NK-92 (cell line): ENCODE data around the gene TALDO1.
"Not testable (repeated sequence)": the region's sequence is repeated elsewhere in the genome, so short reads cannot be mapped to it uniquely, and the experiment has no call there.

Source experiments
- DNase-seq: peaks from one replicate; lab custom pipeline; 2025; ENCODE audit not compliant: unreplicated experiment; lab: John Stamatoyannopoulos, UW

Gene TALDO1

DNA sequence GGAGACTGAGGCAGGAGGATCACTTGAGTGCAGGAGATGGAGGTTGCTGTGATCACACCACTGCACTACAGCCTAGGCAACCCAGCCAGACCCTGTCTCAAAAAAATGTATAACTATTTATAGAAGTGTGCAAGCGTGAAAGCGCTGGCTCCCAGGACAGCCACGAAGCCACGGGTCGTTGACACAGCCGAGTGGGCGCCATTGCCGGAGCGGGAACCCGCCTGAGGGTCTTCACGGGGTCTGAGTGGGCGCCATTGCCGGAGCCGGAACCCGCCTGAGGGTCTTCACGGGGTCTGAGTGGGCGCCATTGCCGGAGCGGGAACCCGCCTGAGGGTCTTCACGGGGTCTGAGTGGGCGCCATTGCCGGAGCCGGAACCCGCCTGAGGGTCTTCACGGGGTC, 12.7 kb upstream of the TALDO1 start:
- not testable (repeated sequence) for DNase-seq

DNA sequence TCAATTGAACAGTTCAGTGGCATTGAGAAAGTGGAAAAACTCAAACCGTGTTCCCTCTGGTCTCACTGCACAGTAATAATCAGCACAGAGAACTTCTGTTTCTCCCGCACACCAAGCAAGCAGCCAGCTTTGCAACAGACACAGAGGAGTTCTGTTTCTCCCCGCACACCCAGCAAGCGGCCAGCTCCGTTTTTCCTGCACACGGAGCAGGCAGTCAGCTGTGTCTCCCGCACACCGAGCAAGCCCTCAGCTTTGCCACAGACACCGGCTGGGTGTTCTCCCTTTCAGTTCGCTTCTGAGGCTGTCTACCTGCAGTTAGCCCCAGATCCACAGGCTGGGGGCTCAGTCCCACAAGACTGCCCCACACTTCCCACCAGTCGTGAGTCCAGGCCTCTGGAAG, 9.9 kb upstream of the TALDO1 start:
- no peak for DNase-seq

DNA sequence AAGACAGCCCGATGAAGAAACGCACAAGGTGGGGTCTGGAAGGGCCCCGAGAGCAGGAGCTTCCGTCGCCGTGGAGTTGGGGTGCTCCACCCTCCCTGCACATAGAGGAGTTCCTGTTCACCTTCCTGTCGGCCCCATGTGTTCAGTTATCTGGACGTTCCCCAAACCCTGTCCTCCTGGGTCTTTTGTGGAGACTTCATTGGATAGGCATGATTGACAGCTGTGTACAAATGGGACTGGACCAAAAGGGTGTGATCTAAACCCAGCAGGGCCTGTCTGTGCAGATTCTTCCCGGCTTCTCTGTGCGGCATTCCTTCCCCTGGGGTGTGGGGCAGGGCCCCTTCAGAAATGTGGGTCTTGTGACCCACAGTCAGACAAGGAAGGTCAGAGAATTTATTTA, 9.4 kb upstream of the TALDO1 start:
- DNase-seq = not testable (repeated sequence)

DNA sequence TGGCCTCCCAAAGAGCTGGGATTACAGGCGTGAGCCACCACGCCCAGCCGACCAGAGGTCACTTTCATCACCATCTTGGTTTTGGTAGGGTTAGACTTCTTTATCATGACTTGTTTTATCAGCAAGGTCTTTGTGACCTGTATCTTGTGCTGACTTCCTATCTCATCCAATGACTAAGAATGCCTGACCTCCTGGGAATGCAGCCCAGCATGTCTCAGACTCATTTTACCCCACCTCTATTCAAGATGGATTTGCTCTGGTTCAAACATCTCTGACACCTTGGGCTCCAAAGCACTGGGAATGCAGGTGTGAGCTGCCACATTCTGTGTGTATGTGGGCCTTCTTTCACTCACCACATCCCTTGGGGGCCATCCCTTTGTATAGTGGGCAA, 5.1 kb upstream of the TALDO1 start:
- DNase-seq = no peak

DNA sequence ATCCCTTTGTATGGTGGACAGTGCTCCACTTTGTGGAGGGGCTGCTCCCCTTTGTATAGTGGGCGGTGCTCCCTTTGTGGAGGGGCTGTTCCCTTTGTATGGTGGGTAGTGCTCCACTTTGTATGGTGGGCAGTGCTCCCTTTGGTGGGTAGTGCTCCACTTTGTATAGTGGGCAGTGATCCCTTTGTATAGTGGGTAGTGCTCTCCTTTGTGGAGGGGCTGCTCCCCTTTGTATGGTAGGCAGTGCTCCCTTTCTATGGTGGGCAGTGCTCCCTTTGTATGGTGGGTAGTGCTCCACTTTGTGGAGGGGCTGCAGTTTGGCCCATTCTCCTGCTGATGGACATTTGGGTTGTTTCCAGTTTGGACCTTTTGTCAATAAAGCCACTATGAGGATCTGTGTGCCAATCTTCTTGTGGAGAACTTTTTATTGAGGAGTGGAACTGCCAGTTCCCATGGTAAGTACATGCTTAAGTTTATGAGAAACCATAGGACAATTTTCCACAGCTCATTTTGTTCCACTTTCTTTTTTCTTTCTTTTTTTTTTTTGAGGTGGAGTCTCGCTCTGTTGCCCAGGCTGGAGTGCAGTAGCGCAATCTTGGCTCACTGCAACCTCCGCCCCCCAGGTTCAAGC, 4.6 kb upstream of the TALDO1 start:
- no peak for DNase-seq

DNA sequence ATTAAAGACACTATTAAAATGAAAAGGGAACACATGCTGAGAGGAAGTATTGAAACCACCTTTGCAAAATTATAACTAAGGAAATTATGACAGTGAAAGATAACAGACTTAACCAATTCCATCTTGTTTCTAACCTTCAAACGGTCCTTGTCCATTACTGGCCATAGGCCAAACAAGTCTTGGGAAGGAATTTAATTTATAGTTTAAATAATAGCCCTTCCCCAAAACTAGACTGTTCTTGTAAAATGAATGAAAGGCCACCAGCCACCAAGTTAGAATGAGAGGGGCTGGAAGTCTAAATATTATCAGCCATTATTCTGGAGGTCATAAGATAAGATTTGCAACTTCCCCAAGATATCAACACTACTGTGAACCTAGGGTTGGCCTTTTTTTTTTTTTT, 1.8 kb upstream of the TALDO1 start:
- DNase-seq = no peak

DNA sequence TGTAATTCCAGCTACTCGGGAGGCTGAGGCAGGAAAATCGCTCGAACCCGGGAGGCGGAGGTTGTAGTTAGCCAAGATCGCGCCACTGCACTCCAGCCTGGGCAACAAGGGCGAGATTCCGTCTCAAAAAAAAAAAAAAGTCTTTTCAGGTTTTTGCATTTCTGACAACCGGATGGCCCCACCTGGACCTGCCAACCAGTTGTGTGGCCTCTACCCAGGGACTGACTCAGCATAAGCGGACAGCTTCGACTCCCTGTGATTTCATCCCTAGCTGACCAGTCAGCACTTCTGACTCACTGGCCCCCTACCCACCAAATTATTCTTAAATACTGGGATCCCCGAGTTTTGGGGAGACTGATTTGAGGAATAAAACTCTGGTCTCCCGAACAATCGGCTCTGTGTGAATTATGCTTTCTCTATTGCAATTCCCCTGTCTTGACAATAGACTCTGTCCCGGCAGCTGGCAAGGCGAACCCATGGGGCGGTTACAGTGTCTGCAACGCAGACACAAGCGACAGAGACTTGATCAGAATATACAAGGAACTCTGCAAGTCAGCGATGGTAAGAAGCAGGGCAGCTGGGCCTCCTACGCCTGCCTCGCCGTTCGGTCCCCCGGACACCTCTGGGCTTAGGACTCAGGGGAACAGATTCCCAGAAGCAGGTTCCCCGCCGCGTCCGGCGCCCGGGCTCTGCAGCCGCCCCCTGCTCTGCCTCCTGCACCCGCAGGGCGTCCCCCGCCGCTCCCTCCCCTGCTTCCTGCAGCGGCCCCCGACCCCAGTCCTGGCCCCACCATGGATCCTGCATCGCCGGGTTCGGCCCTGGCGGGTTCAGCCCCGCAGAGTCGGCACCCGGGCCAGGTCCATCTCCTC, 741 bp upstream of the TALDO1 start:
- DNase-seq = no peak

DNA sequence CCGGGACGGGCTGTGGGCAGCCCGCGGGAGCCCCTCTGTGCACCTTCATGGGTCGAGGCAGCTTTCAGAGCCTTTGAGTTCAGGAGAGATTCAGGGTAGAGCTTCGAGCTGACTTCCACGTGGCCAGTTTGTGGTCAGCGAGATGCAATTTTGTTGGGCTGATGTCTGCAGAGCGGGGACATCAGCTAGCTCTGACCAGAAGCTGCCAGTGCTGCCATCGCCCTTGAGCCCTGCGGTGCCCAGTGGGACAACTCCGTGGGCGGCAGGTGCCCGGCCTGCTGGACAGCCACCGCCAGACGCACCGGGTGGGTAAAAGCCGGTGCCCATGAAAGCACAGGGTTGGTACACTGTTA, 719 bp downstream of the TALDO1 start:
- DNase-seq = no peak

DNA sequence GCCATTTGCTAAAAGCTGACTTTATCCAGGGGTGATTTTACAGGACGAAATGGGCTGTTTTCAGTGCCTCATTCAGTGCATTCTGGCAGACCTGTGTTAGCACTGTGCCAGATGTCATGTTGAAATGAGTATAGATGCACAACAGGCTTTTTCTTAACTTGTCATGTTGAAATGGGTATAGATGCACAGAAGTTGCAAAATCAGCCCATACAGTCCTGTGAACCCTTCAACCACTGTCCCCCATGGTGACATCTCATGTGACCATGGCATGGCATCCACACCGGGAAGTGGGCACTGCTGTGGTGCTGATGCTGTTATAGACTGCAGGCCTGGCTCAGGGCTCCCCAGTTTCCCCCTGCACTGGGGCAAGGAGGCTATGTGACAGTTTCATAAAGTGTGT, 2.5 kb downstream of the TALDO1 start:
- DNase-seq = no peak

DNA sequence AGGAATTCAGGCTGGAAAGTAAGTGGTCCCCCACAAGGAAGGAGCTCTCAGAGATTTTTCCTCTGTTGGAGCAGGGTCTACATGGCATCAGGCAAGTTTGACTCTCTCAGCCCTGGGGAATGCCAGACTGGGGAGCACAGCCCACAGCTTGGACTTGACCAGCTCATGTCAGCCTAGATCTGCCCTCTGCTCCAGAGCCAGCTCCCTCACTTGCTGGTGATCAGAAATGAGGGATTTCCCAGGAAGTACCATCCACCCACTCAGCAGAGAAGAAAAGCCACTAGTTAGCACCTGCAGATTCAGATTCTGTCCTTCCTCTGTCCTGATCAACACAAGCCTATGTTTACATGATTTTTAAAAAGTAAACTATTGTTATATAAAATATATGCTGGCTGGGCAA, 13.0 kb downstream of the TALDO1 start:
- no peak for DNase-seq

DNA sequence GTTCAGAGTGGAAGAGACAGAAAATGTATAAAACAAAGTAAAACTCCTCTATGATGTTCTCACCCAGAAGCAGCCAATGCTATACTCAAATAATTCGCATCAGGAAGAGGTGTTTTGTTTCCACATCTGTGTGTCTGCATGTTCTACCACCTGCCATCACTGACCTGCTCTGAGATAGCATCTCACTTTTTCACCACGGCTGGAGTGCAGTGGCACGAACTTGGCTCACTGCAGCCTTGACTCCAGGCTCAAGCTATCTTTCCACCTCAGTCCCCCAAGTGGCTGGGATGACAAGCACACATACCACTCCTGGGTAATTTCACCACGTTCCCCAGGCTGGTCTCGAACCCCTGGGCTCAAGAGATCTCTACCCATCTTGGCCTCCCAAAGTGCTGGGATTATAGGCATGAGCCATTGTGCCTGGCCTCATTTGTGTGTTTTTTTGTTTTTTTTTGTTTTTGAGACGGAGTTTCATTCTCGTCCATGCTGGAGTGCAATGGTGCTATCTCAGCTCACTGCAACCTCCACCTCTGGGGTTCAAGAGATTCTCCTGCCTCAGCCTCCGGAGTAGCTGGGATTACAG, 14.4 kb downstream of the TALDO1 start:
- DNase-seq = no peak

DNA sequence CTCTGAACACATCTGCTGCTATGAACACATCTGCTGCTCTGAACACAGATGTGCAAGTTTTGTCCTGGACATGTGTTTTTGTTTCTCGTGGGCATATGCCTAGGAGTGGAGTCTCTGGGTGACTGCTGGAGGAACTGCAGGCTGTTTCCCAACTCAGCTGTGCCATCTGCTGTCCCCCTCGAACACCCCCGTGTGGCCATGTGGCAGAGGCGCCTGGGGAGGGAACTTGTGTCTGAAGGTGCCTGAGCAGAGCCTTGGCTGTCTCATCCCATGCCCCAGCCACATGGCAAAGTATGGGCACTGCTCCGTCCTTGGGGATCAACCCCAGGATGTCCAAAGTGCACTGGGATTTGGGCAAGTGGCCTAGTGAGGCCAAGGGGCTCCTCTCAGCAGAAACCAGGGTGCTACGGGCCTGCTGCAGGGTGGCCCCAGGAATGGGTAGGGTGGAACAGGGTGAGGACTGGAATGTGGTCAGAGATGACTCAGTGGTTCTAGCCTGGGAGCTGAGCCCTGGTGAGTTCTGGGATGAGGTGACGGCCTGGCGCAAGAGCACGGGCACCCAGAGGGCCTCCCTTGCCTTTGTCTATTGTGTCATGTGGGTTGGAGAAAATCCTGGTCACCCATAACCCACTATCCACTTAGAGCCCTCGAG, 15.3 kb downstream of the TALDO1 start:
- DNase-seq = no peak

DNA sequence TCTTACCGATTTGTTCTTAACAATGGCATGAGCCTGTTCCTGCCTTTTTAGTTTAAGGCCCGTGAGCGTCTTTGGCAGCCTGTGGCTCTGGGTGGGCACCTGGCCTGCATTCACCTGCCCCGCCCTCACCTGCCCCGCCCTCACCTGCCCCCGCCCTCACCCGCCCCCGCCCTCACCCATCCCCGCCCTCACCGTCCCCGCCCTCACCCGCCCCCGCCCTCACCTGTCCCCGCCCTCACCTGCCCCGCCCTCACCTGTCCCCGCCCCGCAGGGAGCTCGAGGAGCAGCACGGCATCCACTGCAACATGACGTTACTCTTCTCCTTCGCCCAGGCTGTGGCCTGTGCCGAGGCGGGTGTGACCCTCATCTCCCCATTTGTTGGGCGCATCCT, 15.8 kb downstream of the TALDO1 start:
- no peak for DNase-seq

DNA sequence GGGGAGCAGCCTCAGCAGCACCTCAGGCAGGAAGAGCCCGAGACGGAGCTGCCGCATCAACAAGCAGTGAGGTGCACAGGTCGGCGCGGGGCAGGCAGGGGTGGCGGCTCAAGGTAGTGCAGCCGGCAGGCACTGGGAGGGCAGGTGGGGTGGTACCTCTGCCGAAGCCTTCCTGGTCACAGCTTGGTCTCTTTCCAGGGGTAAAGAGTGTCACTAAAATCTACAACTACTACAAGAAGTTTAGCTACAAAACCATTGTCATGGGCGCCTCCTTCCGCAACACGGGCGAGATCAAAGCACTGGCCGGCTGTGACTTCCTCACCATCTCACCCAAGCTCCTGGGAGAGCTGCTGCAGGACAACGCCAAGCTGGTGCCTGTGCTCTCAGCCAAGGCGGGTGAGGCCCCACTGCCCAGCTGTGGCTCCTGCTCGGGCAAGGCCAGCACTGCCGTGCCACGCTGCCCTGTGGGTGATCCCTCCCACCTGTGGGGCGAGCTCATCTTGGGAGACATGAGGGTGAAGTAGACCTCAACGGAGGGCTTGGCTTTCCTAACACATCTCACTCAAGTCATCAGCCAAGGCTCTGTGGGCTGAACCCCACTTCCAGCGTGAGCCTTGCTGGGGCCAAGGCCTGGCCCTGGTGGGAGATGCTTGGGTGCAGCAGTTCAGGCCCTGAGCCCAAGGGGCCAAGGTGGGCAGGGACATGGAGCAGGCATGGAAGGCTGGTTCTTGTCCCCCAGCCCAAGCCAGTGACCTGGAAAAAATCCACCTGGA, 16.5 kb downstream of the TALDO1 start:
- DNase-seq = no peak

DNA sequence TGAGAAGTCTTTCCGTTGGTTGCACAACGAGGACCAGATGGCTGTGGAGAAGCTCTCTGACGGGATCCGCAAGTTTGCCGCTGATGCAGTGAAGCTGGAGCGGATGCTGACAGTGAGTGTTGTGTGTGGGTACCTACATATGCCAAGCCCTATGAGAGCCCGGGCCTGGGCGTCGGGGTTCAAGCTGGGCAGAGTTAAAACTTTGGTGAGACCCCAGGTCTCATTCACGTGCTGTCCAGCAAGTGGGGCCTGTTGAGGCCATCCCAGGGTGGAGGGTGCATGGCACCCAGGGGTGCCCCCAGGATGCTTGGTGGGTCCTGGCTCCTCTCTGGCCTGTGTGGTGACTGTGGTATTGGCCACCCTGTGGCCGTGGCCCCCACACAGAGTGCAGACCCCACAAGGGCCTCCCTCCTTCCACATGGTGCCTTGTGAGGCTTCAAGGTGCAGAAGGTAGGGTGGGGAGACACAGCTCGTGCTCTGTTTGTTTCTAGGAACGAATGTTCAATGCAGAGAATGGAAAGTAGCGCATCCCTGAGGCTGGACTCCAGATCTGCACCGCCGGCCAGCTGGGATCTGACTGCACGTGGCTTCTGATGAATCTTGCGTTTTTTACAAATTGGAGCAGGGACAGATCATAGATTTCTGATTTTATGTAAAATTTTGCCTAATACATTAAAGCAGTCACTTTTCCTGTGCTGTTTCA, 17.2 kb downstream of the TALDO1 start:
- no peak for DNase-seq

DNA sequence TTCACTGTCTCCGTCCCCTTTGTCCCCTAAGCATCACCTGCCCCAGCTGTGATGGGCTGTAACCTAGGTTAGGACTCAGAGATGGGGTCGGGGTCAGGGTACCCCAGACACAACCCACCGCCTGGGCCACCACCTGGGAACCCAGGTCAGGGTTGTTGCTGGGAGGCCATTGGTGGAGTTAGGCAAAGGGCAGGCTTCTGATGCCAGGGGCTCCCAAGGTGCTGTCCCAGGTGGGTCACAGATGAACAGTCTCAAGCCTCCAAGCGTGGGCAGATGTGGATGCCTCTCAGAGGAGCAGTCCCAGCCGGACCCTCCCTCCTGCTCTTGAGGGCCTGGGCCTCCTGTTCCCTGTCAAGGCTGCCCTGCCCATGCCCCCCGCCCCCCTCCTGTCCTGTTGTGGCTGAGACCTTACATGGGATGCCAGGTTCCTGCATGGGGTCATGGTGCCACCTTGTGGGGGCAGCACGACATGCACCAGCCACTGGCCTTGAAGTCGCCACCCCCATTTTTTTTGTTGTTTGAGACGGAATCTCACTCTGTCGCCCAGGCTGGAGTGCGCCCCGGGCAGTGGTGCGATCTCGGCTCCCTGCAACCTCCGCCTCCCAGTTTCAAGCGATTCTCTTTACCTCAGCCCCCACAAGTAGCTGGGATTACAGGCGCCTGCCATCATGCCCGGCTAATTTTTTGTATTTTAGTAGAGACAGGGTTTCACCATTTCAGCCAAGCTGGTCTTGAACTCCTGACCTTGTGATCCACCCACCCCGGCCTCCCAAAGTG, 17.9 kb downstream of the TALDO1 start:
- DNase-seq = no peak

DNA sequence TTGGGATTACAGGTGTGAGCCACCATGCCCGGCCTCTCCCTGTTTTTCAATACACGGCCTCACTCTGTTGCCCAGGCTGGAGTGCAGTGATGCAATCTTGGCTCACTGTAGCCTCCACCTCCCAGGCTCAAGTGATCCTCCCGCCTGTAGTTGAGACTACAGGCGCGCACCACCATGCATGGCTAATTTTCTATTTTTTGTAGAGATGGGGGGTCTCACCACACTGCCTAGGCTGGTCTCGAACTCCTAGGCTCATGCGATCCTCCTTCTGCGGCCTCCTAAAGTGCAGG, 18.5 kb downstream of the TALDO1 start:
- DNase-seq = no peak

DNA sequence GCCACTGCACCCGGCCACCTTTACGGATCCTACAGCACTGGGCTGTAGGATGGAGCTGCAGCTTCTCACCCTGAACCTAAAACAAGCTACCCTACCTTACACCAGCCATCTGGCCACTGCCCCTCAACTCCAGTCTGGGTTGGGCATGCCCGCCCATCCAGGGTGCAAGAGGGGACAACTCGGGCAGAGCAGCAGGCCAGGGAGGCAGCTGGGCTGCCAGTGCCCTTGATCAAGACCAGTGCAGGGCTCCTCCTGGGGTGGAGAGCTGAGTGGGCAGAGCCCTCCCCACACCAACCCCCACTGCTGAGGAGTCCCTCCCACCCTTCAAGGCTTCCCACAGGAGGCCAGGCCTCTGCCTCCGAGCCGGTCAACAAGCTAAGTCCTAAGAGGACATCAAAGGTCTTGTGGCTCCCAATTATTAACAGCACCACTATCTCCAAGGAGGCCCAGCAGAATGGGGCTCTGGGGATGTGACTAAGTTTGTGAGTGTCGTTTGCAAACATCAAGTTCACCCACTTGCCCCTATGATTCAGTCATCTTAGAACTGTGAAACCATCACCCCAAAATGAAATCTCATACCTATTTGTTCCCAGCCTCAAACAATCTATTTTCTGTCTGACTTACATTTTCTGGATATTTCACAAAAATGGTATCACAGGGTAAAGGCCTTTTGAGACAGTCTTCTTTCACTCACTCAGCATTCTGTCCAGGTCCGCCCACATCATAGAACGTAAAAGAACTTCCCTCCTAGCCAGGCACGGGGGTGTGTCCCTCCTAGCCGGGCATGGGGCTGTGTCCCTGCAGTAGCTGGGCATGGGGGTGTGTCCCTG, 19.1 kb downstream of the TALDO1 start:
- DNase-seq = no peak

DNA sequence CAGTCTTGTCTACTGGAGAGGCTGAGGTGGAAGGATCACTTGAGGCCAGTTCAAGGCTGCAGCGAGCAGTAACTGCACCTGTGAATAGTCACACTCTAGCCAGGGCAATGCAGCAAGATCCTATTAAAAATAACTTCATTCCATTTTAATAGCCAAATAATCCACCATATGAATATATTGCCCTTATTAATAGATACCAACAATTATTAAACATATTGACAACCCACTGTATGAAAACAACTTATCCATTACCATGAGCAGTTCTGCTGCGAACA, 19.6 kb downstream of the TALDO1 start:
- no peak for DNase-seq
